ENCODE results near the gene GUCA2B. TPM values are rescaled to one million over a fixed set of nuclear protein-coding genes. Genes with fewer than 3 reads are reported as not detected.

The GUCA2B gene
- total RNA-seq, 1 donor from 2014 or later: not detected

GRCh38 chr1:42189931-42190853, 37.0 kb downstream of the GUCA2B start:
- peaks cover 10% of the 10 kb centered on the region for H3K4me1 Mint-ChIP-seq (ENCODE audit: unreplicated experiment)
- H3K9me3 Mint-ChIP-seq (ENCODE audit: unreplicated experiment): no peaks in the 10 kb centered on the region
- H3K4me3 Mint-ChIP-seq (ENCODE audit: unreplicated experiment): no peak overlapping the region
- peaks cover 52% of the 10 kb centered on the region for H3K36me3 Mint-ChIP-seq (ENCODE audit: unreplicated experiment)
- no peak for DNase-seq (ENCODE audit: extremely low spot score, unreplicated experiment)
- no peaks in the 10 kb centered on the region for H3K27me3 Mint-ChIP-seq (ENCODE audit: unreplicated experiment)
- TF ChIP-seq CTCF (IDR thresholded peaks at IDR 0.05): no peak
- no peak overlapping the region for H3K27ac Mint-ChIP-seq (ENCODE audit: unreplicated experiment)

GRCh38 chr1:42191319-42191718, 38.1 kb downstream of the GUCA2B start:
- Mint-ChIP-seq H3K27ac (ENCODE audit: unreplicated experiment) (no peak overlapping the region), H3K9me3 (ENCODE audit: unreplicated experiment) (no peaks in the 10 kb centered on the region), H3K27me3 (ENCODE audit: unreplicated experiment) (no peaks in the 10 kb centered on the region), H3K4me1 (ENCODE audit: unreplicated experiment) (peaks cover 5% of the 10 kb centered on the region), H3K36me3 (ENCODE audit: unreplicated experiment) (peaks cover 47% of the 10 kb centered on the region), H3K4me3 (ENCODE audit: unreplicated experiment) (no peak overlapping the region)
- no peak for TF ChIP-seq CTCF (IDR thresholded peaks at IDR 0.05)
- no peak for DNase-seq (ENCODE audit: extremely low spot score, unreplicated experiment)

GRCh38 chr1:42192106-42192505, 38.9 kb downstream of the GUCA2B start:
- Mint-ChIP-seq H3K27ac (ENCODE audit: unreplicated experiment) (no peak overlapping the region), H3K4me3 (ENCODE audit: unreplicated experiment) (no peak overlapping the region), H3K4me1 (ENCODE audit: unreplicated experiment) (peaks cover under 1% of the 10 kb centered on the region), H3K9me3 (ENCODE audit: unreplicated experiment) (no peaks in the 10 kb centered on the region), H3K27me3 (ENCODE audit: unreplicated experiment) (no peaks in the 10 kb centered on the region), H3K36me3 (ENCODE audit: unreplicated experiment) (peaks cover 51% of the 10 kb centered on the region)
- no peak for TF ChIP-seq CTCF (IDR thresholded peaks at IDR 0.05)
- DNase-seq (ENCODE audit: extremely low spot score, unreplicated experiment): no peak

GRCh38 chr1:42195841-42196240, 42.6 kb downstream of the GUCA2B start:
- Mint-ChIP-seq H3K4me3 (ENCODE audit: unreplicated experiment) (no peak overlapping the region), H3K27ac (ENCODE audit: unreplicated experiment) (no peak overlapping the region), H3K4me1 (ENCODE audit: unreplicated experiment) (no peaks in the 10 kb centered on the region), H3K36me3 (ENCODE audit: unreplicated experiment) (peaks cover 30% of the 10 kb centered on the region), H3K9me3 (ENCODE audit: unreplicated experiment) (no peaks in the 10 kb centered on the region), H3K27me3 (ENCODE audit: unreplicated experiment) (no peaks in the 10 kb centered on the region)
- TF ChIP-seq CTCF (IDR thresholded peaks at IDR 0.05): no peak
- no peak for DNase-seq (ENCODE audit: extremely low spot score, unreplicated experiment)

- Mint-ChIP-seq H3K4me1 (ENCODE audit: unreplicated experiment) (no peaks in the 10 kb centered on the region), H3K4me3 (ENCODE audit: unreplicated experiment) (no peak overlapping the region), H3K27me3 (ENCODE audit: unreplicated experiment) (no peaks in the 10 kb centered on the region), H3K27ac (ENCODE audit: unreplicated experiment) (no peak overlapping the region), H3K9me3 (ENCODE audit: unreplicated experiment) (peaks cover 12% of the 10 kb centered on the region), H3K36me3 (ENCODE audit: unreplicated experiment) (peaks cover 38% of the 10 kb centered on the region)
- DNase-seq (ENCODE audit: extremely low spot score, unreplicated experiment): no peak
- TF ChIP-seq CTCF (IDR thresholded peaks at IDR 0.05): no peak
Measured at GRCh38 chr1:42198251-42198650, 45.0 kb downstream of the GUCA2B start.
